ENCODE measurements around the gene RANBP3. TPM values are rescaled to one million over a fixed set of nuclear protein-coding genes. Genes with fewer than 3 reads are reported as not detected.

Gene RANBP3
- total RNA-seq, 2 experiments from 2014 or later, result 74.3 to 87.5 TPM

- ChIA-PET POLR2A (no interaction called here), CTCF (interaction anchor here (1.1 to 1.2 kb wide), 2 partner anchors 25 to 30 kb away, joined by 4 read pairs; no protein-coding TSS in a partner anchor)
- Mint-ChIP-seq H3K27ac (no peak overlapping the region), H3K9me3 (no peaks in the 10 kb centered on the region), H3K4me1 (ENCODE audit: low read depth) (peaks cover 6% of the 10 kb centered on the region), H3K27me3 (peaks cover 3% of the 10 kb centered on the region), H3K36me3 (ENCODE audit: low read depth) (peaks cover 1% of the 10 kb centered on the region), H3K4me3 (no peak overlapping the region)
- no peak for TF ChIP-seq CTCF (IDR thresholded peaks at IDR 0.05)
- no peak for DNase-seq
- no peak for ATAC-seq
- intact Hi-C loops (cut with micrococcal nuclease), result no loop called here
Observed at GRCh38 chr19:5992756-5993155, 14.8 kb upstream of the RANBP3 start.

- Mint-ChIP-seq H3K27ac (no peak overlapping the region), H3K36me3 (ENCODE audit: low read depth) (peaks cover 1% of the 10 kb centered on the region), H3K4me3 (no peak overlapping the region), H3K4me1 (ENCODE audit: low read depth) (peaks cover 14% of the 10 kb centered on the region), H3K27me3 (peaks cover 3% of the 10 kb centered on the region), H3K9me3 (no peaks in the 10 kb centered on the region)
- intact Hi-C loops (cut with micrococcal nuclease), result no loop called here
- ChIA-PET CTCF (interaction anchor here (8.5 kb wide), 1 partner anchor 22 kb away, joined by 76 read pairs; no protein-coding TSS in a partner anchor), POLR2A (interaction anchor here (3.7 kb wide), 1 partner anchor 13 kb away, joined by 24 read pairs; the partner anchor contains the start of gene RANBP3)
- no peak for DNase-seq
- no peak for ATAC-seq
- no peak for TF ChIP-seq CTCF (IDR thresholded peaks at IDR 0.05)
Observed at GRCh38 chr19:5991244-5991838, 13.4 kb upstream of the RANBP3 start.

DNA sequence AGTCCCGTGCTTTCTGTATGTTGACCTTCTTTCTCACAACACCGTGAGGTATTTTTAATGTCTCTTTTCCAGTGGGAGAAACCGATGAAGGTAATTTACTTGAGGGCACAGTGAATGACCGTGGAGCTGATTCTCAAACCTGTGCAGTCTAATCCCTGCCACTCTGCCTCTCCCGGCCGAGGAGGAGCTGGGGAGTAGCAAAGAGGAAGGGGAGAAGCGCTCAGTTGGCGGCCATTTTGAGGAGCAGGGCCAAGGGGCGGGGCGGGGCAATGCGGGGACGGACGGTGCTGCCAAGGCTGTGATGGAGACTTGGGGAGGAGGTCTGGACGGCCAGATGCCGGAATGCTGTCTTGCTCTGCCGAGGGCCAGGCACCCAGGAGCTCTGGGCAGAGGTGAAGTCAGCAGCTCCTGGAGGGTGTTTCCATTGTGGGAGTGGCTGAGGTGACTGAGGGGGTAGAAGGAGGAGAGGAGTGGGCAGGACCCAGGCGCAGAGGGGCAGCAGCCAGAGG, 12.4 kb upstream of the RANBP3 start:
- Mint-ChIP-seq H3K4me3 (peak overlapping the region; percentile 33), H3K9me3 (no peaks in the 10 kb centered on the region), H3K36me3 (ENCODE audit: low read depth) (no peaks in the 10 kb centered on the region), H3K27me3 (peaks cover 3% of the 10 kb centered on the region), H3K27ac (no peak overlapping the region), H3K4me1 (ENCODE audit: low read depth) (peaks cover 14% of the 10 kb centered on the region)
- no peak for TF ChIP-seq CTCF (IDR thresholded peaks at IDR 0.05)
- no peak for ATAC-seq
- no peak for DNase-seq
- ChIA-PET POLR2A (interaction anchor here (0.9 to 3.7 kb wide), 2 partner anchors 8 to 12 kb away, joined by 3 to 24 read pairs; partner anchors contain the start of gene RANBP3), CTCF (interaction anchor here (0.9 to 8.5 kb wide), 5 partner anchors 12 to 186 kb away, joined by 3 to 91 read pairs (median 32); partner anchors contain the start of gene RANBP3)
- intact Hi-C loops (cut with micrococcal nuclease), result no loop called here

DNA sequence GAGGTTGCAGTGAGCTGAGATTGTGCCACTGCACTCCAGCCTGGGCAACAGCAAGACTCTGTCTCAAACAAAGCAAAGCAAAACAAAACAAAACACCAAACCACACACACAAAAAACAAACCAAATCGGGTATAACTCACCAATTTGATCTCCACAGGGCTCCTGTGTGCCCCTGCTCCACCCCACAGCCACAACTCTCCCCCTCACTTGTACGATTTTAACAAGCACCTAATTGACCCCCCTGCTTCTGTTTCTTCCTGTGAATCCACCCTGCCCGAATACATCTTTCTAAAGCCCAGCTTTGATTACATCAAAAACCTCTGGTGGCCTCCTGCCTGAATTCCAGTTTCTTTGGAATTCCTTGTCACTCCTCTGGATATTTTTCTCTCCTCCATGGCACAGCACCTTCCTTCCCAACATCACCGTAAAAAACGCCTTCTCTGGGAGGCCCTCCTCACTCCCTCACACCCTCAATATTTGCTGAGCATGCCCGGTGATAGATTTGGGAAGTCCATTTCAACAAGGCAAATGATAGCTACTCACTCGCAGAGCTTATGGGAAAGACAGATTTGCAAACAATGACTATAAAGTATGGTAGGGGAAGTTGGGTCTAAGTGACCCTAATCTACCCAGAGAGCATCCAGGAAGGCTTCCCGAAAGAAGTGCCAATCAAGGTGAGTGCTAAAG, 11.6 kb upstream of the RANBP3 start:
- Mint-ChIP-seq H3K4me3 (no peak overlapping the region), H3K36me3 (ENCODE audit: low read depth) (no peaks in the 10 kb centered on the region), H3K9me3 (no peaks in the 10 kb centered on the region), H3K27me3 (peaks cover 3% of the 10 kb centered on the region), H3K27ac (no peak overlapping the region), H3K4me1 (ENCODE audit: low read depth) (peaks cover 20% of the 10 kb centered on the region)
- no peak for TF ChIP-seq CTCF (IDR thresholded peaks at IDR 0.05)
- ChIA-PET POLR2A (interaction anchor here (1.5 to 3.7 kb wide), 2 partner anchors 11 to 33 kb away, joined by 3 to 24 read pairs; partner anchors contain the start of gene RANBP3), CTCF (interaction anchor here (0.9 to 8.5 kb wide), 6 partner anchors 11 to 185 kb away, joined by 3 to 91 read pairs (median 18); partner anchors contain the start of gene RANBP3)
- intact Hi-C loops (cut with micrococcal nuclease), result no loop called here
- DNase-seq (no peak), ATAC-seq (no peak)
